ENCODE data around the gene PTGDR. TPM values are rescaled to one million over a fixed set of nuclear protein-coding genes. Genes with fewer than 3 reads are reported as not detected.

PTGDR gene
- total and polyA plus RNA-seq, 10 of the 15 experiments (the other 5 are each of a cell fraction or from before 2014, with no cell fraction given), result not detected

GRCh38 chr14:52319919-52320318 lies 52.4 kb downstream of the PTGDR start:
- 49% methylated on average over 3 of the region's 3 CpGs for WGBS (ENCODE audit: insufficient coverage, insufficient replicate concordance, low lambda C conversion rate, missing lambda C conversion rate)
- no peak overlapping the region for H3K27ac ChIP-seq (ENCODE audit: control insufficient read depth, insufficient read depth)
- CTCF ChIA-PET, result no interaction called here

GRCh38 chr14:52325126-52325525 lies 57.6 kb downstream of the PTGDR start:
- Histone ChIP-seq H3K27ac (ENCODE audit: control insufficient read depth, insufficient read depth) (no peak overlapping the region), H3K9me3 (replicated peaks; ENCODE audit: control insufficient read depth, insufficient read depth, low read length) (peaks cover 8% of the 10 kb centered on the region), H4K20me1 (ENCODE audit: control insufficient read depth, insufficient read depth) (no peaks in the 10 kb centered on the region), H3K36me3 (ENCODE audit: control insufficient read depth in 2 of 2, insufficient read depth in 2 of 2, low read length in 1 of 2) (no peaks in the 10 kb centered on the region), H2AFZ (ENCODE audit: control insufficient read depth, low read depth, low read length) (no peak overlapping the region), H3K27me3 (replicated peaks in 1 of 2; ENCODE audit: control insufficient read depth in 2 of 2, insufficient read depth in 2 of 2, low read length in 1 of 2) (no peaks in the 10 kb centered on the region; a peak in 1 of 4 replicates), H3K9ac (ENCODE audit: control insufficient read depth, insufficient read depth, low read length) (no peak overlapping the region), H3K4me2 (ENCODE audit: control insufficient read depth, insufficient read depth) (peak overlapping the region; percentile 21; the same call in 1 of the 2 replicates), H3K4me3 (no peak overlapping the region), H3K4me1 (ENCODE audit: control insufficient read depth, insufficient read depth, low read length) (peaks cover 27% of the 10 kb centered on the region), H3K79me2 (ENCODE audit: control insufficient read depth, insufficient read depth, low read length) (no peaks in the 10 kb centered on the region)
- in situ Hi-C loops (cut with MboI), result no loop called here
- WGBS (ENCODE audit: insufficient coverage, insufficient replicate concordance, low lambda C conversion rate, missing lambda C conversion rate), result 3% methylated on average over 3 of the region's 3 CpGs
- CTCF ChIA-PET, result no interaction called here
- RAD21 ChIA-PET (ENCODE audit: unreplicated experiment), result no interaction called here
- BruUV-seq (replicated peaks), result no TSS peak
- FAIRE-seq (peak; percentile 88), ATAC-seq (peak; percentile 97), DNase-seq (ENCODE audit: low read depth, low spot score) (peak; percentile 92)
- intact Hi-C loops (cut with micrococcal nuclease; ENCODE audit: unreplicated experiment), result loop anchor here (5.0 kb wide), 1 partner anchor 57 kb away; no protein-coding TSS in a partner anchor
- SMC1A ChIA-PET (ENCODE audit: uncharacterized antibody, unreplicated experiment), result interaction anchor here (0.9 kb wide), 1 partner anchor 26 kb away, joined by 3 read pairs; no protein-coding TSS in a partner anchor
- POLR2A ChIA-PET, result no interaction called here
- no peak for TF ChIP-seq SMARCA5 (IDR thresholded peaks at IDR 0.05)
- TF ChIP-seq ZNF592 (IDR thresholded peaks at IDR 0.05), result no peak
- TF ChIP-seq IRF3 (IDR thresholded peaks at IDR 0.05), result no peak
- no peak for TF ChIP-seq TCF3 (IDR thresholded peaks at IDR 0.05; ENCODE audit: borderline replicate concordance, insufficient read depth, low read depth, low read length)
- TF ChIP-seq SRF (IDR thresholded peaks at IDR 0.05; ENCODE audit: low read depth in 2 of 2, low read length in 2 of 2), result 0 out of 4 replicates have a peak, but pooled peaks of 1 of the 2 experiments have one; percentile 9
- TF ChIP-seq POU2F2 (IDR thresholded peaks at IDR 0.05; ENCODE audit: borderline replicate concordance, low read depth, low read length), result peak; percentile 56; the same call in 1 of the 3 replicates
- peak; percentile 93 for TF ChIP-seq TCF7 (IDR thresholded peaks at IDR 0.05; ENCODE audit: borderline replicate concordance)
- no peak for TF ChIP-seq TCF12 (IDR thresholded peaks at IDR 0.05; ENCODE audit: low read depth, low read length)
- no peak for TF ChIP-seq RAD21 (IDR thresholded peaks at IDR 0.05; ENCODE audit: insufficient read depth, low read depth, low read length)
- no peak for TF ChIP-seq CHD4 (IDR thresholded peaks at IDR 0.05)

More at GRCh38 chr14:52319919-52320318, 52.4 kb downstream of the PTGDR start:
- Histone ChIP-seq H2AFZ (ENCODE audit: control insufficient read depth, low read depth, low read length) (no peak overlapping the region), H3K36me3 (ENCODE audit: control insufficient read depth in 2 of 2, insufficient read depth in 2 of 2, low read length in 1 of 2) (no peaks in the 10 kb centered on the region), H3K27me3 (replicated peaks in 1 of 2; ENCODE audit: control insufficient read depth in 2 of 2, insufficient read depth in 2 of 2, low read length in 1 of 2) (peaks cover 8 to 13% of the 10 kb centered on the region in 2 experiments), H4K20me1 (ENCODE audit: control insufficient read depth, insufficient read depth) (no peaks in the 10 kb centered on the region), H3K9ac (ENCODE audit: control insufficient read depth, insufficient read depth, low read length) (no peak overlapping the region), H3K4me1 (ENCODE audit: control insufficient read depth, insufficient read depth, low read length) (peaks cover 8% of the 10 kb centered on the region; the same call in 1 of the 2 replicates), H3K4me2 (ENCODE audit: control insufficient read depth, insufficient read depth) (no peak overlapping the region), H3K9me3 (replicated peaks; ENCODE audit: control insufficient read depth, insufficient read depth, low read length) (peaks cover 8% of the 10 kb centered on the region), H3K4me3 (no peak overlapping the region), H3K79me2 (ENCODE audit: control insufficient read depth, insufficient read depth, low read length) (no peaks in the 10 kb centered on the region)
- BruUV-seq (replicated peaks), result no TSS peak
- DNase-seq (ENCODE audit: low read depth, low spot score), result no peak
- in situ Hi-C loops (cut with MboI) (no loop called here), intact Hi-C loops (cut with micrococcal nuclease; ENCODE audit: unreplicated experiment) (no loop called here)
- no peak for TF ChIP-seq CREM (IDR thresholded peaks at IDR 0.05; ENCODE audit: low read depth)
- TF ChIP-seq IKZF2 (IDR thresholded peaks at IDR 0.05), result no peak
- TF ChIP-seq ETV6 (conservative IDR thresholded peaks at IDR 0.05 in 1 of 2, IDR thresholded peaks at IDR 0.05 in 1 of 2; ENCODE audit: borderline replicate concordance in 1 of 2, low read depth in 1 of 2), result no peak
- TF ChIP-seq NFYA (IDR thresholded peaks at IDR 0.05; ENCODE audit: borderline replicate concordance, low read depth, low read length), result no peak
- TF ChIP-seq BHLHE40 (IDR thresholded peaks at IDR 0.05; ENCODE audit: borderline replicate concordance in 1 of 2, low read depth in 2 of 2, low read length in 1 of 2), result no peak
- no peak for TF ChIP-seq ZSCAN29 (IDR thresholded peaks at IDR 0.05)
- no peak for TF ChIP-seq SREBF2 (IDR thresholded peaks at IDR 0.05; ENCODE audit: low read length)
- SMC1A ChIA-PET (ENCODE audit: uncharacterized antibody, unreplicated experiment), result no interaction called here
- no peak for FAIRE-seq
- POLR2A ChIA-PET, result no interaction called here
- RAD21 ChIA-PET (ENCODE audit: unreplicated experiment), result interaction anchor here (1.9 kb wide), 1 partner anchor 20 kb away, joined by 4 read pairs; no protein-coding TSS in a partner anchor
- no peak for ATAC-seq
